OCI-LY3 (cell line): ENCODE measurements around the gene OR1I1.

ENCODE experiments used
- H2AFZ ChIP-seq: fragments of 200-600, 300-600 bp; shearing (Covaris generic); 2 replicates; pipeline ENCODE4 v1.6.0; 2014; ENCODE audit warnings: antibody characterized with exemption, low read depth, low read length
- H3K27ac ChIP-seq: fragments of 200-600, 300-600 bp; sonication (generic); 2 replicates; pipeline ENCODE4 v1.5.1; 2014; ENCODE audit warnings: mild to moderate bottlenecking, low read length, moderate library complexity, mixed read lengths
- H3K27me3 ChIP-seq: fragments of 200-600, 300-600 bp; sonication (generic); 2 replicates; pipeline ENCODE4 v1.6.1; 2014; ENCODE audit warnings: low read depth, low read length, mixed read lengths
- H3K36me3 ChIP-seq: fragments of 200-600, 300-600 bp; sonication (generic); replicated peaks from 2 replicates; pipeline ENCODE3; 2014; ENCODE audit warnings: low read depth, low read length, mixed read lengths
- H3K4me1 ChIP-seq: fragments of 300-600, 200-600 bp; sonication (generic); 2 replicates; pipeline ENCODE4 v1.6.1; 2014; ENCODE audit warnings: low read length, mixed read lengths
- H3K4me2 ChIP-seq: fragments of 200-600, 300-600 bp; sonication (generic); 2 replicates; pipeline ENCODE4 v1.6.1; 2014; ENCODE audit warnings: low read length, mixed read lengths
- H3K4me3 ChIP-seq: fragments of 300-600, 200-600 bp; sonication (generic); 2 replicates; pipeline ENCODE4 v1.5.1; 2014; ENCODE audit warnings: antibody characterized with exemption, mild to moderate bottlenecking, low read length, moderate library complexity
- H3K79me2 ChIP-seq: fragments of 300-600, 200-600 bp; shearing (Covaris generic); 2 replicates; pipeline ENCODE4 v1.6.1; 2014; ENCODE audit warnings: mild to moderate bottlenecking, low read length, mixed read lengths
- H3K9ac ChIP-seq: fragments of 300-600, 200-600 bp; shearing (Covaris generic); 2 replicates; pipeline ENCODE4 v1.6.0; 2014; ENCODE audit warnings: mild to moderate bottlenecking, low read length, moderate library complexity
- H3K9me3 ChIP-seq: fragments of 200-600, 300-600 bp; shearing (Covaris generic); 2 replicates; pipeline ENCODE4 v1.6.1; 2014; ENCODE audit warnings: low read length, mixed read lengths; ENCODE audit not compliant: insufficient read depth
- H4K20me1 ChIP-seq: fragments of 200-600, 300-600 bp; sonication (generic); 2 replicates; pipeline ENCODE4 v1.6.1; 2016; ENCODE audit warnings: low read length, mixed read lengths; ENCODE audit not compliant: insufficient read depth
- EZH2phosphoT487 ChIP-seq: fragments of 200-600 bp; shearing (Covaris generic); IDR thresholded peaks from 2 replicates; pipeline ENCODE4 v1.6.1; 2018; ENCODE audit warnings: antibody characterized with exemption, mixed run types, low read depth
- TF ChIP-seq, protein P1 (sequence below): fragments of 200-600, 300-600 bp; sonication (generic); IDR thresholded peaks from 2 replicates; pipeline ENCODE4 v1.5.1; 2014; ENCODE audit warnings: antibody characterized with exemption, low read length, low read depth

The OR1I1 gene, protein sequence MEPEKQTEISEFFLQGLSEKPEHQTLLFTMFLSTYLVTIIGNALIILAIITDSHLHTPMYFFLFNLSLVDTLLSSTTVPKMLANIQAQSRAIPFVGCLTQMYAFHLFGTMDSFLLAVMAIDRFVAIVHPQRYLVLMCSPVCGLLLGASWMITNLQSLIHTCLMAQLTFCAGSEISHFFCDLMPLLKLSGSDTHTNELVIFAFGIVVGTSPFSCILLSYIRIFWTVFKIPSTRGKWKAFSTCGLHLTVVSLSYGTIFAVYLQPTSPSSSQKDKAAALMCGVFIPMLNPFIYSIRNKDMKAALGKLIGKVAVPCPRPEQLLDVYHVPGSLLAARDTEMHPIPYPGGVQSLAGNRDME

DNA sequence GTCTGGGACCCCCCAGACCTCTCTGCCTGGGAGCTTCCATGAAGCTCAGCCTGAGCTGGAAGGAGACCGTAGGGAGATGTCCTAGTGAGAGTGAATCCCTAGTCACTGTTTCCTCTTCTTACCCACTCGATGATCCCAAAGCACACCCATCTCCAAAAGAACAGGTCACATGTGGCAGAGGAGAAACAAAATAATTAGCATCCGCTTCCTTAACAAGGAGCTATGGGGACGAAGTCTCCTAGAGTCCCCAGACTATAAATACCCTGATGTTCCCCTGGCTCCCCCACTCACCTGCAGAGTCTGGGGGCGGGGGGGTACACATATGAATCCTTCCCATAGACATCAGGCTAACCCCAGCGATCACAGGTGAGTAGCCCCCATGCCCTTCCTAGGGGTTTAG lies at the start of gene OR1I1:
Gene OR1I1 (plus strand): TSS at position 301 of the 400 bp plus-strand sequence. CDS start 4,855 bp downstream, outside the sequence.
- TF ChIP-seq, protein P1, sequence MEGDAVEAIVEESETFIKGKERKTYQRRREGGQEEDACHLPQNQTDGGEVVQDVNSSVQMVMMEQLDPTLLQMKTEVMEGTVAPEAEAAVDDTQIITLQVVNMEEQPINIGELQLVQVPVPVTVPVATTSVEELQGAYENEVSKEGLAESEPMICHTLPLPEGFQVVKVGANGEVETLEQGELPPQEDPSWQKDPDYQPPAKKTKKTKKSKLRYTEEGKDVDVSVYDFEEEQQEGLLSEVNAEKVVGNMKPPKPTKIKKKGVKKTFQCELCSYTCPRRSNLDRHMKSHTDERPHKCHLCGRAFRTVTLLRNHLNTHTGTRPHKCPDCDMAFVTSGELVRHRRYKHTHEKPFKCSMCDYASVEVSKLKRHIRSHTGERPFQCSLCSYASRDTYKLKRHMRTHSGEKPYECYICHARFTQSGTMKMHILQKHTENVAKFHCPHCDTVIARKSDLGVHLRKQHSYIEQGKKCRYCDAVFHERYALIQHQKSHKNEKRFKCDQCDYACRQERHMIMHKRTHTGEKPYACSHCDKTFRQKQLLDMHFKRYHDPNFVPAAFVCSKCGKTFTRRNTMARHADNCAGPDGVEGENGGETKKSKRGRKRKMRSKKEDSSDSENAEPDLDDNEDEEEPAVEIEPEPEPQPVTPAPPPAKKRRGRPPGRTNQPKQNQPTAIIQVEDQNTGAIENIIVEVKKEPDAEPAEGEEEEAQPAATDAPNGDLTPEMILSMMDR, result no peak
- no peak for TF ChIP-seq EZH2phosphoT487
- peaks cover 8% of the 10 kb centered on the region for H3K27me3 ChIP-seq
- no peaks in the 10 kb centered on the region for H3K36me3 ChIP-seq
- no peak within 1 kb of the TSS for H2AFZ ChIP-seq
- no peaks in the 10 kb centered on the region for H3K79me2 ChIP-seq
- no peak within 1 kb of the TSS for H3K9ac ChIP-seq
- H3K4me2 ChIP-seq, result no peak within 1 kb of the TSS
- H4K20me1 ChIP-seq, result no peaks in the 10 kb centered on the region
- no peaks in the 10 kb centered on the region for H3K9me3 ChIP-seq
- H3K4me1 ChIP-seq, result no peaks in the 10 kb centered on the region
- no peak within 1 kb of the TSS for H3K4me3 ChIP-seq
- no peak within 1 kb of the TSS for H3K27ac ChIP-seq

DNA sequence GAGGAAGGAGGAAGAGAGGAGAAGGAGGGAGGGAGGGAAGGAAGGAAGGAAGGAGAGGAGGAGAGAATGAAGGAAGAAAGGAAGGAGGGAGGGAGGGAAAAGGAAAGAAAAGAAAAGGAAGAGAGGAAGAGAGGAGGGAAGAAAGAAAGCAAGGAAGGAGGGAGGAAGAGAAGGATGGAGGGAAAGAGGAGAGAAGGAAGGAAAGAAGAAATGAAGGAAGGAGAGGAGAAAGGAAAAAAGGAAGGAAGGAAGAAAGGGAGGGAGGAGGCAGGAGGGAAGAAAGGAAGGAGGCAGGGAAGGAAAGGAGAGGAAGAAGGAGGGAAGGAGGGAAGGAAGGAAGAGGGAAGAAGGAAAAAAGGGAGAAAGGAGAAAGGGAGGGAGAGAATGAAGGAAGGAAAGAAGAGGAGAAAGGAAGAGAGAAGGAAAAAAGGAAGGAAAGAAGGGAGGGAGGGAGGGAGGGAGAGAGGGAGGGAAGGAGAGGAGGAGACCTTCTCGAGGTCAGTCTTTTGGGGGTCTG lies 46.2 kb upstream of the OR1I1 start:
- Histone ChIP-seq H3K27me3 (peaks cover 6% of the 10 kb centered on the region), H3K4me3 (no peak overlapping the region), H3K27ac (no peak overlapping the region), H3K79me2 (no peaks in the 10 kb centered on the region), H3K9me3 (no peaks in the 10 kb centered on the region), H3K4me1 (no peaks in the 10 kb centered on the region), H4K20me1 (no peaks in the 10 kb centered on the region), H3K4me2 (no peak overlapping the region), H3K36me3 (no peaks in the 10 kb centered on the region), H3K9ac (no peak overlapping the region), H2AFZ (no peak overlapping the region)
- no peak for TF ChIP-seq EZH2phosphoT487
- TF ChIP-seq, protein P1, result no peak

DNA sequence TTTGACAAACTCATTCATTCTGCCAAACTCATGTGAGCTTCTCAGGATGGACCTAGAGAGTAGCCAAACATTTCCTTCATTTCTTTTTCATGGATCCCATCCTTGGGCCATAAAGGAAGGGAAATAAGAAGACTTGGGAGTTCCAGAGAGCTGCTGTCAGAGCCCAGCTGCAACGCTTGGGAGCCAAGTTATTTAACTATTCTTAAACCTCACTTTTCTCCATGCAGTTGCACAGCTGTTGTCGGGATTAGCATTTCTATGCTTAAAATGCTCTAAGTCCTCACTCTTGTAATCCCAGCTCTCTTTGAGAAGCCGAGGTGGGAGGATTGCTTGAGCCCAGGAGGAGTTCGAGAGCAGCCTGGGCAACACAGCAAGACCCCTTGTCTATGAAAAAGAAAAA lies 44.4 kb upstream of the OR1I1 start:
- Histone ChIP-seq H3K79me2 (no peaks in the 10 kb centered on the region), H3K4me2 (no peak overlapping the region), H3K27me3 (peaks cover 6% of the 10 kb centered on the region), H3K4me1 (no peaks in the 10 kb centered on the region), H2AFZ (no peak overlapping the region), H3K27ac (no peak overlapping the region), H3K9ac (no peak overlapping the region), H3K9me3 (no peaks in the 10 kb centered on the region), H3K36me3 (no peaks in the 10 kb centered on the region), H3K4me3 (no peak overlapping the region), H4K20me1 (no peaks in the 10 kb centered on the region)
- TF ChIP-seq, protein P1, result no peak
- no peak for TF ChIP-seq EZH2phosphoT487

DNA sequence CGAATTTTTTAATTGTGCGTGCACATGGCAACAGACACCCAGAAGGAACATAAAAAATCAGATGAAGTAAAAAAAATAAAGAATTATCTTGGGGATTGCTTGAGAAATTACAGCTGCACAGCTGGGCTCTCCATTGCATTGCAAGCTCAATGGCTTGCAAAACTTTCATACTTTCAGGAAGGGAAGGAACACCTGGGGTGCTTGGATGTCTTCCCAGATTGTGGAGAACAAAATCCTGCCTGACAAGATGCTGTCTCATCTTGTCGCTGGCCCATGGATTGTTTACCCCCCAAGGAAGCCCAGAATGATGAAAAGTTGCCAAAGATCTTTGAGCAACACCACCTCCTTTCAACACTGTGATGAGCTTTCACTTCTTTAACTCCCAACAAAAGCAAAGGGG lies 43.7 kb upstream of the OR1I1 start:
- H3K4me1 ChIP-seq, result no peaks in the 10 kb centered on the region
- H2AFZ ChIP-seq, result no peak overlapping the region
- no peaks in the 10 kb centered on the region for H3K9me3 ChIP-seq
- H3K4me2 ChIP-seq, result no peak overlapping the region
- no peak overlapping the region for H3K27ac ChIP-seq
- no peak overlapping the region for H3K9ac ChIP-seq
- no peaks in the 10 kb centered on the region for H4K20me1 ChIP-seq
- H3K36me3 ChIP-seq, result no peaks in the 10 kb centered on the region
- H3K79me2 ChIP-seq, result no peaks in the 10 kb centered on the region
- TF ChIP-seq EZH2phosphoT487, result no peak
- TF ChIP-seq, protein P1, result no peak
- H3K4me3 ChIP-seq, result no peak overlapping the region
- H3K27me3 ChIP-seq, result peaks cover 6% of the 10 kb centered on the region
